Measurements from ENCODE around the gene SS18L1. TPM values are rescaled to one million over a fixed set of nuclear protein-coding genes. Genes with fewer than 3 reads are reported as not detected.

Gene SS18L1
- total RNA-seq, 1 experiment from 2014 or later, result 28.1 TPM

DNA sequence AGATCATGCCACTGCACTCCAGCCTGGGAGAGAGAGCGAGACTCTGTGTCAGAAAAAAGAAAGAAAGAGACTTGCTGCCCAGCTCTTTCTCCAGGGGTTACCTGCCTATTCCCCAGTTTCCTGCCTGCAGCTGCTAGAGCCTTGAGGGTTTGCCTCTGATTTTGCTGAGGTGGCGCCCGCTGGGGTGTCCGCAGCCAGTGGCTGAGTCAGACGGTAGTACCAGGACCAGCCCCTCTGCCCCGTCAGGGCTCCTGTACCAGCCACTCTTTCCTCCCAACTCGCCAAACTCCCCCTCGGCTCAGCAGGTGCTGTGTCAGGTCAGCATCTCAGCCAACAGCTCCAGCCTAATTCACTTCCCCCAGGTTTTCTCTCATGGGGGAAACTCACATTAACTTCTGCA lies 28.7 kb upstream of the SS18L1 start:
- no TSS peak for BruUV-seq (replicated peaks)
- ChIA-PET CTCF (no interaction called here), RAD21 (ENCODE audit: low non-redundant PET in 1 of 2, low total read pairs in 2 of 2, uncharacterized antibody in 2 of 2, unreplicated experiment in 2 of 2) (no interaction called here), POLR2A (no interaction called here)
- intact Hi-C loops (cut with micrococcal nuclease), result no loop called here
- Histone ChIP-seq H3K27me3 (ENCODE audit: insufficient read depth, low read length) (no peaks in the 10 kb centered on the region), H3K9me2 (ENCODE audit: insufficient read depth) (no peaks in the 10 kb centered on the region), H2AFZ (ENCODE audit: low read depth, low read length, poor library complexity, severe bottlenecking) (no peak overlapping the region), H4K20me1 (ENCODE audit: insufficient read depth) (no peaks in the 10 kb centered on the region), H3K27ac (ENCODE audit: low read depth, low read length) (no peak overlapping the region), H3K4me3 (replicated peaks in 1 of 2; ENCODE audit: low read depth in 1 of 2, low read length in 2 of 2) (no peak overlapping the region), H3K4me2 (ENCODE audit: low read length) (no peak overlapping the region), H3K9ac (ENCODE audit: low read length) (no peak overlapping the region), H3K79me2 (ENCODE audit: insufficient read depth, low read length) (no peaks in the 10 kb centered on the region), H3K4me1 (ENCODE audit: control insufficient read depth in 1 of 2, insufficient read depth in 2 of 2, low read length in 2 of 2) (no peaks in the 10 kb centered on the region), H3K36me3 (ENCODE audit: control insufficient read depth in 1 of 2, insufficient read depth in 2 of 2, low read length in 2 of 2) (no peaks in the 10 kb centered on the region), H3K9me3 (ENCODE audit: control insufficient read depth in 1 of 2, insufficient read depth in 1 of 2, low read depth in 1 of 2, low read length in 2 of 2) (peaks cover 0 to 7% of the 10 kb centered on the region in 2 experiments; a peak in 1 of 4 replicates)
- ATAC-seq (no peak), DNase-seq (ENCODE audit: low read depth, low spot score) (no peak)
- TF ChIP-seq, protein P1, sequence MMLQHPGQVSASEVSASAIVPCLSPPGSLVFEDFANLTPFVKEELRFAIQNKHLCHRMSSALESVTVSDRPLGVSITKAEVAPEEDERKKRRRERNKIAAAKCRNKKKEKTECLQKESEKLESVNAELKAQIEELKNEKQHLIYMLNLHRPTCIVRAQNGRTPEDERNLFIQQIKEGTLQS (IDR thresholded peaks at IDR 0.05), result no peak
- TF ChIP-seq SIN3A (IDR thresholded peaks at IDR 0.05; ENCODE audit: low read depth), result no peak
- no peak for TF ChIP-seq JUND (IDR thresholded peaks at IDR 0.05)
- TF ChIP-seq, protein P2, sequence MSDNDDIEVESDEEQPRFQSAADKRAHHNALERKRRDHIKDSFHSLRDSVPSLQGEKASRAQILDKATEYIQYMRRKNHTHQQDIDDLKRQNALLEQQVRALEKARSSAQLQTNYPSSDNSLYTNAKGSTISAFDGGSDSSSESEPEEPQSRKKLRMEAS (IDR thresholded peaks at IDR 0.05), result no peak
- TF ChIP-seq ZNF274 (IDR thresholded peaks at IDR 0.05; ENCODE audit: low read depth, low read length), result no peak
- TF ChIP-seq EZH2phosphoT487 (IDR thresholded peaks at IDR 0.05; ENCODE audit: borderline replicate concordance), result no peak
- no peak for TF ChIP-seq CEBPB (IDR thresholded peaks at IDR 0.05; ENCODE audit: low read depth)
- no peak for TF ChIP-seq SP1 (IDR thresholded peaks at IDR 0.05; ENCODE audit: low read depth)
- TF ChIP-seq ELF1 (IDR thresholded peaks at IDR 0.05; ENCODE audit: borderline replicate concordance, low read depth), result no peak
- TF ChIP-seq TCF7L2 (IDR thresholded peaks at IDR 0.05; ENCODE audit: borderline replicate concordance, extremely low read depth, insufficient read depth, insufficient read length), result no peak
- no peak for TF ChIP-seq EZH2 (IDR thresholded peaks at IDR 0.05)
- TF ChIP-seq FOSL1 (IDR thresholded peaks at IDR 0.05; ENCODE audit: low read depth), result no peak
- no peak for TF ChIP-seq YY1 (IDR thresholded peaks at IDR 0.05; ENCODE audit: extremely low read depth, insufficient replicate concordance, low read depth, low read length)
- TF ChIP-seq, protein P3, sequence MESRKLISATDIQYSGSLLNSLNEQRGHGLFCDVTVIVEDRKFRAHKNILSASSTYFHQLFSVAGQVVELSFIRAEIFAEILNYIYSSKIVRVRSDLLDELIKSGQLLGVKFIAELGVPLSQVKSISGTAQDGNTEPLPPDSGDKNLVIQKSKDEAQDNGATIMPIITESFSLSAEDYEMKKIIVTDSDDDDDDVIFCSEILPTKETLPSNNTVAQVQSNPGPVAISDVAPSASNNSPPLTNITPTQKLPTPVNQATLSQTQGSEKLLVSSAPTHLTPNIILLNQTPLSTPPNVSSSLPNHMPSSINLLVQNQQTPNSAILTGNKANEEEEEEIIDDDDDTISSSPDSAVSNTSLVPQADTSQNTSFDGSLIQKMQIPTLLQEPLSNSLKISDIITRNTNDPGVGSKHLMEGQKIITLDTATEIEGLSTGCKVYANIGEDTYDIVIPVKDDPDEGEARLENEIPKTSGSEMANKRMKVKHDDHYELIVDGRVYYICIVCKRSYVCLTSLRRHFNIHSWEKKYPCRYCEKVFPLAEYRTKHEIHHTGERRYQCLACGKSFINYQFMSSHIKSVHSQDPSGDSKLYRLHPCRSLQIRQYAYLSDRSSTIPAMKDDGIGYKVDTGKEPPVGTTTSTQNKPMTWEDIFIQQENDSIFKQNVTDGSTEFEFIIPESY (IDR thresholded peaks at IDR 0.05; ENCODE audit: extremely low read depth, insufficient replicate concordance, low read length), result no peak
- TF ChIP-seq POLR2AphosphoS5 (IDR thresholded peaks at IDR 0.05; ENCODE audit: low read depth, low read length), result no peak
- TF ChIP-seq, protein P4, sequence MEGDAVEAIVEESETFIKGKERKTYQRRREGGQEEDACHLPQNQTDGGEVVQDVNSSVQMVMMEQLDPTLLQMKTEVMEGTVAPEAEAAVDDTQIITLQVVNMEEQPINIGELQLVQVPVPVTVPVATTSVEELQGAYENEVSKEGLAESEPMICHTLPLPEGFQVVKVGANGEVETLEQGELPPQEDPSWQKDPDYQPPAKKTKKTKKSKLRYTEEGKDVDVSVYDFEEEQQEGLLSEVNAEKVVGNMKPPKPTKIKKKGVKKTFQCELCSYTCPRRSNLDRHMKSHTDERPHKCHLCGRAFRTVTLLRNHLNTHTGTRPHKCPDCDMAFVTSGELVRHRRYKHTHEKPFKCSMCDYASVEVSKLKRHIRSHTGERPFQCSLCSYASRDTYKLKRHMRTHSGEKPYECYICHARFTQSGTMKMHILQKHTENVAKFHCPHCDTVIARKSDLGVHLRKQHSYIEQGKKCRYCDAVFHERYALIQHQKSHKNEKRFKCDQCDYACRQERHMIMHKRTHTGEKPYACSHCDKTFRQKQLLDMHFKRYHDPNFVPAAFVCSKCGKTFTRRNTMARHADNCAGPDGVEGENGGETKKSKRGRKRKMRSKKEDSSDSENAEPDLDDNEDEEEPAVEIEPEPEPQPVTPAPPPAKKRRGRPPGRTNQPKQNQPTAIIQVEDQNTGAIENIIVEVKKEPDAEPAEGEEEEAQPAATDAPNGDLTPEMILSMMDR (IDR thresholded peaks at IDR 0.05 in 2 of 3, conservative IDR thresholded peaks at IDR 0.05 in 1 of 3; ENCODE audit: borderline replicate concordance in 1 of 3, insufficient read depth in 1 of 3, low read depth in 2 of 3, low read length in 2 of 3), result no peak
- no peak for TF ChIP-seq SRF (IDR thresholded peaks at IDR 0.05; ENCODE audit: low read depth)
- TF ChIP-seq EGR1 (IDR thresholded peaks at IDR 0.05; ENCODE audit: low read depth), result no peak
- no peak for TF ChIP-seq POLR2A (IDR thresholded peaks at IDR 0.05; ENCODE audit: borderline replicate concordance, extremely low read depth, insufficient read depth, insufficient read length)
- TF ChIP-seq RAD21 (IDR thresholded peaks at IDR 0.05; ENCODE audit: low read depth), result no peak

Data from HCT116 (cell line).